Measurements from ENCODE around the gene MEPE.
"Not testable (repeated sequence)": the region's sequence is repeated elsewhere in the genome, so short reads cannot be mapped to it uniquely, and the experiment has no call there.

MEPE gene

GRCh38 chr4:87882861-87883260, 50.1 kb downstream of the MEPE start:
- DNase-seq (ENCODE audit: low spot score): no peak

DNA sequence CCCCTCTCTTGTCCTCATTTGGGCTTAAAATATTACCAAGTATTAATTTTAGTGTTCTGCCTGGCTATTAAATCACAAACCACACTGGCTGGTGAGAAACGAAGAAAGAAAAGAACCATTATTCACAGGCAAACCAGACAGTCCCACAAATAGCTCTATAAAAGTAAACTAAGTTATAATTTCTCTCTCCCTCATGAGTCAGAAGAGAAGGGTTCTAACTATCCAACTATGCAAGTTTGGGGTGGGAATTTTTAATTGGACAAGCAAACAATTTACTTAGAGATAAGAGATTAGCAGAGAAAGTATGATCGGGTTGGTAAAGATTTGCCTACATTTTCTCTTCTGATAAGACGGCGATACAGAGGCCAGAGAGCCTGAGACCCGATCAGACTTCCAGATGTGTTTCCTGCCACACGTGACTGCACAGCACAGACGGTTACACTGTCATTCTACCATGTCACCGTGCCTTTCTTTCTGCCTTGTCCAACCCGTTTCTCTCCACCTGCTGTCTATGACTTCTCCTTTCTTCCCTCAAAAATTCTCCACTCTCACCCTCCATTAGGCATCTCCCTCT, 52.3 kb downstream of the MEPE start:
- DNase-seq (ENCODE audit: low spot score): no peak

GRCh38 chr4:87886083-87886482, 53.3 kb downstream of the MEPE start:
- no peak for DNase-seq (ENCODE audit: low spot score)

DNA sequence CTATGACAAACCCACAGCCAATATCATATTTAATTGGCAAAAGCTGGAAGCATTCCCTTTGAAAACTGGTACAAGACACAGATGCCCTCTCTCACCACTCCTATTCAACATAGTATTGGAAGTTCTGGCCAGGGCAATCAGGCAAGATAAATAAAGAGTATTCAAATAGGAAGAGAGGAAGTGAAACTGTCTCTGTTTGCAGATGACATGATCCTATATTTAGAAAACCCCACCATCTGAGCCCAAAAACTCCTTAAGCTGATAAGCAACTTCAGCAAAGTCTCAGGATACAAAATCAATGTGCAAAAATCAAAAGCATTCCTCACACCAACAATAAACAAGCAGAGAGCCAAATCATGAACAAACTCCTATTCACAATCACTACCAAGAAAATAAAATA, 58.0 kb downstream of the MEPE start:
- not testable (repeated sequence) for DNase-seq (ENCODE audit: low spot score)

DNA sequence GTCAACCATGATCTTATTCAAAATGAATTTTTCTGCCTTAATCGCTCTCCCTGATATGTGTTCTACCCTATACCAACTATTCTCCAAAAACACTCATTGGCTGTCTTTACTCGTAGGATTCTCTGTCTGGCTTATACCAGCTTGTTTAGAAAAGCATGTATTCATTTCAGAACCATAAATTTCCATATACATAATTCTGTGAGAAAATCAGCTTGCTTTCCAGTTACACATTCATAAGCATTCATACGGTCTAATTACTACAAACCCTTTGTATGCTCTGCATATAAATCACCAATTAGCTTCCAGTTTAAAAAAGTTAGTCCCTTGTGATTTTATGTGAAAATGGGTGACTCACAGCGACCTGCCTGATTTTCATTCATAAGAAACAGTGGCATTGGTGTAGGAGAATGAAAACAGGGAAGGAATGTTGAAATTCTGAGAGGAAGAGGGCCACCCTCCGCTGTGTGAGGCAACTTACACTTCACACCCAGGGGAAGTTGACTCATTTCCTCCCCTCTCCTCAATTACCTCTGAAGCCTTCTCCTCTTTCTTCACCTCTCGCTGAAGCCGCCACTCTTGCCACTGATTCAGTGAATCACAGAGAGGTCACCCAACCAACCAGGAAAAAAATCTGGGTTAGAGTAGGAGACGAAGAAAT, 63.3 kb downstream of the MEPE start:
- DNase-seq (ENCODE audit: low spot score): no peak
